HG02642 (cell line): Measurements from ENCODE around the gene ANP32A.

Source experiments
- ATAC-seq: cut with Tn5 transposase; IDR thresholded peaks from one replicate; pipeline ENCODE4 v1.9.1; 2021; ENCODE audit warnings: mild to moderate bottlenecking; ENCODE audit not compliant: unreplicated experiment, poor library complexity

ANP32A gene

GRCh38 chr15:68784206-68784605, 36.5 kb downstream of the ANP32A start:
- ATAC-seq = no peak

GRCh38 chr15:68783226-68784058, 37.3 kb downstream of the ANP32A start:
- ATAC-seq = no peak

GRCh38 chr15:68782589-68783161, 38.0 kb downstream of the ANP32A start:
- ATAC-seq = no peak

GRCh38 chr15:68781766-68782588, 38.7 kb downstream of the ANP32A start:
- no peak for ATAC-seq

- ATAC-seq = no peak
Observed at GRCh38 chr15:68781217-68781616, 39.5 kb downstream of the ANP32A start.

GRCh38 chr15:68778876-68779275, 41.8 kb downstream of the ANP32A start:
- ATAC-seq = no peak

GRCh38 chr15:68776477-68777270, 44.0 kb downstream of the ANP32A start:
- no peak for ATAC-seq

- ATAC-seq = no peak
Observed at GRCh38 chr15:68775671-68776476, 44.8 kb downstream of the ANP32A start.

- ATAC-seq = no peak
Observed at GRCh38 chr15:68775236-68775577, 45.5 kb downstream of the ANP32A start.

GRCh38 chr15:68774521-68775235, 46.0 kb downstream of the ANP32A start:
- ATAC-seq = no peak

- ATAC-seq = no peak
Observed at GRCh38 chr15:68774120-68774519, 46.6 kb downstream of the ANP32A start.

- no peak for ATAC-seq
Observed at GRCh38 chr15:68773036-68773435, 47.7 kb downstream of the ANP32A start.

GRCh38 chr15:68770216-68770615, 50.5 kb downstream of the ANP32A start:
- ATAC-seq = no peak

GRCh38 chr15:68769702-68770101, 51.0 kb downstream of the ANP32A start:
- no peak for ATAC-seq

GRCh38 chr15:68768321-68768720, 52.4 kb downstream of the ANP32A start:
- no peak for ATAC-seq

GRCh38 chr15:68767833-68768232, 52.9 kb downstream of the ANP32A start:
- no peak for ATAC-seq

- ATAC-seq = no peak
Observed at GRCh38 chr15:68765602-68766368, 54.9 kb downstream of the ANP32A start.

GRCh38 chr15:68764090-68764489, 56.6 kb downstream of the ANP32A start:
- no peak for ATAC-seq
